Calu3 (cell line): Measurements from ENCODE around the gene CDH4. TPM values are rescaled to one million over a fixed set of nuclear protein-coding genes. Genes with fewer than 3 reads are reported as not detected.

Source experiments
- BruUV-seq: library from RNA; stranded (reverse); fragments of 400-500 nt; replicated peaks from 2 replicates; lab custom pipeline; 2021; lab: Mats Ljungman, UMichigan
- CTCF ChIA-PET: fragments of 300-600 bp; sonication (Branson Sonifier 250); formaldehyde crosslinking; loops from one replicate; lab custom pipeline; 2022; ENCODE audit warnings: antibody characterized with exemption; lab: Charles Lee
- DNase-seq: peaks from one replicate; pipeline ENCODE4 v3.0.0; 2022
- H3K27ac Mint-ChIP-seq: one replicate; pipeline ENCODE4 v1.8.0; 2022; ENCODE audit warnings: mixed read lengths; ENCODE audit not compliant: unreplicated experiment
- H3K27me3 Mint-ChIP-seq: one replicate; pipeline ENCODE4 v1.8.0; 2022; ENCODE audit warnings: mixed read lengths; ENCODE audit not compliant: unreplicated experiment
- H3K36me3 Mint-ChIP-seq: one replicate; pipeline ENCODE4 v1.8.0; 2022; ENCODE audit warnings: mild to moderate bottlenecking, moderate library complexity, mixed read lengths; ENCODE audit not compliant: insufficient read depth, unreplicated experiment
- H3K4me1 Mint-ChIP-seq: one replicate; pipeline ENCODE4 v1.8.0; 2022; ENCODE audit warnings: mild to moderate bottlenecking, low read depth, mixed read lengths; ENCODE audit not compliant: unreplicated experiment
- H3K4me3 Mint-ChIP-seq: one replicate; pipeline ENCODE4 v1.8.0; 2022; ENCODE audit warnings: mild to moderate bottlenecking, low read depth, moderate library complexity, mixed read lengths; ENCODE audit not compliant: unreplicated experiment
- H3K9me3 Mint-ChIP-seq: one replicate; pipeline ENCODE4 v1.8.0; 2022; ENCODE audit warnings: low read depth, mixed read lengths; ENCODE audit not compliant: unreplicated experiment
- intact Hi-C: fragments of 100-400 bp; cut with micrococcal nuclease; formaldehyde crosslinking; loops from one replicate; pipeline ENCODE4 v1.10.0; 2022; ENCODE audit not compliant: unreplicated experiment
- total RNA-seq: library from RNA; stranded (reverse); gene quantifications from 2 replicates; pipeline ENCODE4 v1.2.3, GENCODE V29; 2022
- TF ChIP-seq, protein P1 (sequence below): fragments of 200-600 bp; IDR thresholded peaks from one replicate; pipeline ENCODE4 v1.8.0; 2022; ENCODE audit warnings: antibody characterized with exemption; ENCODE audit not compliant: unreplicated experiment

CDH4 gene
- total RNA-seq, 1 experiment from 2014 or later = not detected

DNA sequence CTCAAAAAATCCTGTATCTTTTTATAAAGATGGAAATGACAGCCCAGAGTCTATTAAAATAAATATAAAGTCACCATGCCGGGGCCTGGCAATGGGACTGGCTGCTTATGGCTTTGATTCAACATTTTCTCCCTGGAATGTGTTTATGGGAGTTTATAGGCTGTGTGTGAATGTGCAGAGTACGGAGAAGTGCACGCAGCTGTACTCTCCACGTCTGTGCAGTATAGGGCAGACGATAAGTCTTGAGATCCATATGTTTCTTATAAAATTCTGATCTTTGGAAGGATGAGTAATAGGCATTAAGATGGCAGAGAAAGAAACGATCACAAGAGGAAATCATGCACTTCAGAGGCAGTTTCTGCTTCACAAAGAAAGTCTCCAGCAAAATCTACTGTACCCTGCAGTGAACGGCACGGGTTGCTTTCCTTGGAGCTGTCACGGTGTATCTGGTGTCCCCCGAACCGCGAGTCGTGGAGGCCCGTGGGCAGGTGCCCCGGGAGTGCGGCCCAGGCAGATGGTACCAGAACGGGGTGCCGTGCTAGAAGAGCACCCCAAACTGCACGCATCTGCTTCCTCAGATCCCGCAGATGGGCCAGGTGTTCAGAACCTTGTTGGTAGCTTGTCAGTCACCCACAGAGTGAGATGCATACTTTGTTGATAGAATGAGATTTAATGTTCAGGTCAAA, 431.1 kb downstream of the CDH4 start:
- BruUV-seq = no TSS peak
- H3K4me1 Mint-ChIP-seq = no peaks in the 10 kb centered on the region
- peaks cover 2% of the 10 kb centered on the region for H3K9me3 Mint-ChIP-seq
- H3K27me3 Mint-ChIP-seq = peaks cover 72% of the 10 kb centered on the region
- no peak overlapping the region for H3K27ac Mint-ChIP-seq
- no peak for DNase-seq
- CTCF ChIA-PET = no interaction called here
- intact Hi-C loops = no loop called here
- TF ChIP-seq, protein P1, sequence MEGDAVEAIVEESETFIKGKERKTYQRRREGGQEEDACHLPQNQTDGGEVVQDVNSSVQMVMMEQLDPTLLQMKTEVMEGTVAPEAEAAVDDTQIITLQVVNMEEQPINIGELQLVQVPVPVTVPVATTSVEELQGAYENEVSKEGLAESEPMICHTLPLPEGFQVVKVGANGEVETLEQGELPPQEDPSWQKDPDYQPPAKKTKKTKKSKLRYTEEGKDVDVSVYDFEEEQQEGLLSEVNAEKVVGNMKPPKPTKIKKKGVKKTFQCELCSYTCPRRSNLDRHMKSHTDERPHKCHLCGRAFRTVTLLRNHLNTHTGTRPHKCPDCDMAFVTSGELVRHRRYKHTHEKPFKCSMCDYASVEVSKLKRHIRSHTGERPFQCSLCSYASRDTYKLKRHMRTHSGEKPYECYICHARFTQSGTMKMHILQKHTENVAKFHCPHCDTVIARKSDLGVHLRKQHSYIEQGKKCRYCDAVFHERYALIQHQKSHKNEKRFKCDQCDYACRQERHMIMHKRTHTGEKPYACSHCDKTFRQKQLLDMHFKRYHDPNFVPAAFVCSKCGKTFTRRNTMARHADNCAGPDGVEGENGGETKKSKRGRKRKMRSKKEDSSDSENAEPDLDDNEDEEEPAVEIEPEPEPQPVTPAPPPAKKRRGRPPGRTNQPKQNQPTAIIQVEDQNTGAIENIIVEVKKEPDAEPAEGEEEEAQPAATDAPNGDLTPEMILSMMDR = no peak
- H3K4me3 Mint-ChIP-seq = no peak overlapping the region
- H3K36me3 Mint-ChIP-seq = no peaks in the 10 kb centered on the region

DNA sequence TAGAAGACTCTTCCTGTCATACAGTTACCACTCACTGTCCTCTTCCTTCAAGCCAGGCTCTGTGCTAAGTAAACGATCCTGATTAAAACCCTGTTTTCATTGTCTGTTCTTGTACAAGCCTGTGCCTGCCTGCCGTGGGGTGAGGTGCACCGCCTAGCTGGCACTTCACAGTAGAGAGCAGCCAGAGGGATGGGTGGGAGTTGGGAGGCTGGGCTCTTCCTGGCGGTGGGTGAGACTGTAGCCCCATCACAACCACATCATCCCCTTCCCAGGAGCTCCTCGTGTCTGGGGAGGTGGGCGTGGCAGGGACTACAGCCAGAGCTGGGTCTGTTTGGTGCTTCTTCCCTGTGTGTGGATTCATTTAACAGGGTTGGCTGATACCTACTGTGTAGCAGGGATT, 431.7 kb downstream of the CDH4 start:
- TF ChIP-seq, protein P1 = no peak
- Mint-ChIP-seq H3K36me3 (no peaks in the 10 kb centered on the region), H3K27ac (no peak overlapping the region), H3K4me3 (no peak overlapping the region), H3K27me3 (peaks cover 71% of the 10 kb centered on the region), H3K4me1 (no peaks in the 10 kb centered on the region), H3K9me3 (peaks cover 2% of the 10 kb centered on the region)
- intact Hi-C loops = no loop called here
- no peak for DNase-seq
- CTCF ChIA-PET = no interaction called here
- BruUV-seq = no TSS peak

DNA sequence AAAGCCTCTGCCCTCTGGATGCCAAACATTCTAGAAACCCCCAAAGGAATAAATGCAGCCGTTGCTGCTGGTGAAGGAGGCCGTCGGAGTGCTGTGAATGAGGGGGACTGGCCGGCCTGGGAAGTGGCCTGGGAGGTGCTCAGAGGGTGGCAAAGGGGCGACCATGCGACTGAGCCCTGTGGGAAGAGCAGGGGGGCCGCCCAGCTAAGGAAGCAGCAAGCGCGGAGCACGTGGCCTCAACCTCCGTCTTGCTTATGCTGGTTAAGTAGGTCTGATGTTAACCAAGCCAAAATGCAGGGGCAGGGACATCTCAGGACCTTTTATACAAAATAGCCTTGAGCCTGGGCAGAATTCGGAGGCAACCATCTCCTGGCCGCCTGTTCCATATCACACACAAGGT, 432.1 kb downstream of the CDH4 start:
- no peak for DNase-seq
- H3K27me3 Mint-ChIP-seq = peaks cover 71% of the 10 kb centered on the region
- H3K36me3 Mint-ChIP-seq = no peaks in the 10 kb centered on the region
- no peak overlapping the region for H3K4me3 Mint-ChIP-seq
- no peaks in the 10 kb centered on the region for H3K4me1 Mint-ChIP-seq
- no peak overlapping the region for H3K27ac Mint-ChIP-seq
- TF ChIP-seq, protein P1 = no peak
- intact Hi-C loops = no loop called here
- BruUV-seq = no TSS peak
- CTCF ChIA-PET = no interaction called here
- H3K9me3 Mint-ChIP-seq = peaks cover 2% of the 10 kb centered on the region

DNA sequence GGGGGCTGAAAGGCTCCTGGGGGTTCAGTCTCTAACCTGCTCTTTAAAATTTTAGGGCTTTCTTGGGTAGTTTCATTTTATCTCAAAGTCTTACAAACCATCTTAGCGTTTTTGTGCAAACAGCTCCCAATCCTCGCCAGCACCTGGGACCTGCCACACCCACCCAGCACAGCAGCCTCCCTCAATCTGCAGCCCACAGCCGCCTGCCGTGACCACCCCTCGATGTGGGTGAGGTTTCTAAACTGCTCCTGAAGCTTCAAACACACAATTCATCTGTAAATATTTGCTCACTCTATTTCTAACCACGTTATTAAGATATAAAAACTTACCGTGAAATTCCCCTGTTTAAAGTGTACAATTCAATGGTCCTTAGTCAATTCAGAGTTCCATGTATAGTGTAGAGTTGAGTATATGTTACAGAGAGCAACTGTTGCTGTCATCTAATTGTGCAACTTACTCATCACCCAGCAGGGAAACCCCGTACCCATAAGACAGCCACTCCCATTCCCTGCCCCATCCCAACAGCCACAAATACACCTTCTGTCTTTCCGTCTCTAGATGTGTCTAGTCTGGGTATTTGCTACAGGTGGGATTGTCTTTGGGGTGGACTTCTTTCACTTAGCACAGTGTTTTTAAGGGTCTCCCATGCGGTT, 432.6 kb downstream of the CDH4 start:
- no peak for DNase-seq
- intact Hi-C loops = no loop called here
- Mint-ChIP-seq H3K36me3 (no peaks in the 10 kb centered on the region), H3K9me3 (peaks cover 2% of the 10 kb centered on the region), H3K27ac (no peak overlapping the region), H3K27me3 (peaks cover 75% of the 10 kb centered on the region), H3K4me3 (no peak overlapping the region), H3K4me1 (no peaks in the 10 kb centered on the region)
- no TSS peak for BruUV-seq
- CTCF ChIA-PET = no interaction called here
- TF ChIP-seq, protein P1 = no peak
